Ureter (tissue), 1 donor: ENCODE data around the gene SYT8. TPM values are rescaled to one million over a fixed set of nuclear protein-coding genes. Genes with fewer than 3 reads are reported as not detected.

ENCODE experiments used
- DNase-seq: peaks from one replicate; pipeline ENCODE4 v3.0.0-alpha.2; 2020; ENCODE audit warnings: low spot score
- total RNA-seq: library from RNA; stranded (reverse); gene quantifications from one replicate; pipeline ENCODE4 v1.2.4, GENCODE V29; 2023
- donor health status: DM: yes; HTN: yes; CAD: no.

Gene SYT8
- total RNA-seq, 1 donor from 2014 or later, result 159 TPM

- DNase-seq, result no peak
Observed at GRCh38 chr11:1844221-1845094, 9.7 kb downstream of the SYT8 start.

GRCh38 chr11:1845095-1845429, 10.3 kb downstream of the SYT8 start:
- DNase-seq, result no peak

DNA sequence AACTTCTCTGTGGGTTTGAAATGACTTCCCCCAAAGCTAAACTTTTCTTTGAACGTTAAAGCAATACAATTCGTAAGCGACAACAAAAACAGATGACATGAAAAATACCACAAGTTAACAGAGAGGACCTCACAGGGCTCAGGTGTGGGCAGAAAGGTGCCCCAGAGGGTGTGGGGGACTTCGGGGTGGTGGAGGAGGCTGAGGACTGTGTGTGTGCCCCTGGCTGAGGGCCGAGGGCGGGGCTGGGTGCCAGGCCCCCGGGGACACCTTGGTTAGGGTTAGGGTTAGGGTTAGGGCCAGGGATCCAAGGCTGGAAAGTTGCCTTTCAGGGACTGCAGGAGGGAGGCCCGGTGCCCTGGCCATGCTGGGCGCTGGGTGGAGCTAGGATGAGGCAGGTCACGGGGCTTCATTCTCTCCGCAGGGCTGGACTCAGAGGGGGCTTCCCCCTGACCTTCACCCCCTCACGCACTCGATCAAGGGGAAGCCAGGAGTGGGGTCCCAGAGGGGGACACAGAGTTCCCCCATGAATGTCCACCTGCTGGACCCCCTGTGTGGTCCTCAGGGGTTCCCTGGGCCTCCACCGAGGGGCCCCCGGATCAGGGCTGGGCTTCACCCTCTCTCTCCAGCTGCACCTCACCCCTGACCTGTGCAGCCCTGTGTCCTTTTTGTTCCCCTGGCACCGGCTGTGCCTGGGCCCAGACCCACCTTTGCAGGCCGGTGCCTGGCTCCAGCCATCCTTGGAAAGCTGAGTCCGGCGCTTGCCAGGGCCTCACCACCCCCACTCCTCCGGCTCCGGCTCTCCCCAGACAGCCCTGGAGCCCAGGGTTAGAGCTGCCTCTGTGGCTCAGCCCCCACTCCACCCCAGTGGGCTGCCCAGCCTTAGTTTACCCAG, 11.0 kb downstream of the SYT8 start:
- DNase-seq, result no peak

DNA sequence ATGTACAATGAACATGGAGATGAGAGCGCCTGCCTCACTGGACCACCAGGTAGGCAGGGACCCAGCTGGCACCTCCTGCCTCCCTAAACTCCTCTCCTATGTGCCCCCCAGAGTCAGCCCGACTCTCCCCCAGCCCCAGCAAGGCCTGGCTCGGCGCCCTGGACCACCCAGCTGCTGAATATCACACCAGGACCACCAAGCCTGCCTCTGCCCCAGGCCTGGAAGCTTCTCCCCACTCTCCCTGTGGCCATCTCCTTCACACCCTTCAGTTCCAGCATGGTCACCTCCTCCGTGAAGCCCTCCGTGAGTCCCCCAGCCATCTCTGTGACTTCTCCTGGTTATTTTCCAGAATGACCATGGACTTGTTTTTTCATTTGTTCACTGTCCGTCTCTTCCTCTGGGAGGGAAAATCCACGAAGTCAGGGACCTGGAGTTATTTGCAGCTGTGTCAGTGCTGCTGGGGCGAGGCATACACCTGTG, 11.7 kb downstream of the SYT8 start:
- DNase-seq, result no peak

DNA sequence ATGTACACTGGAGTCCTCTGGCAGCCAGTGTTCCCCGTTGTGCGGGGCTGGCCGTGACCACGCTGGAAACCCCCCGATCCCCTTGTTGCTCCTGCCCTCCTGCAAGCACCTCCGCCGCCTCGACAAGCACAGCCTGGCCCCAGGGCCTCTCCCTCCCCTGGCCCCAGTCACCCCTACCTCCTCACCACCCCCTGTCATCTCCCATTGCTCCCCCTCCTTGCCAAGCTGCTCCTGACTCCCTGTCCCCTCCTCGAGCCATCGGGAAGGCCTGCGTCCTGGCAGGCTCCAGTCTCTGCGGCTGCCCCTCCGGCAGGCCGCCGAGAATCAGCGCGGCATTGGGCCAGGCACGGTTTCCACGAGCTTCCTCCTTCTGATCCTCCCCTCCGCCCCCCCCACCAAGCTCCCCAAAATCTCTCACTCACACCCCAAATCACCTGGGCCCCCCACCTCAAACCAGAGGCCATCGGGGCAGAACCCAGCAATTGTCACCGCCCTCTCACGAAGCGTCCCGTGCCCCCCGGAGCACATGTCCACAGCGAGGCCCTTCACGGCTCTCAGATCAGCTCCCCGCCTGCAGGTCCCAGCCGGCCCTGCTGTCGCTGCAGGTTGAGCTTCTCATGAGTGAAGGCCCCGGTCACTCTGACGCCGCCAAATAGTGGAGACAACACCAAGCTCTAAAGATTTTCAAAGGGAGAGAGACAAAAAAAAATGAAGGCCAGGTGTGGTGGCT, 12.4 kb downstream of the SYT8 start:
- no peak for DNase-seq

DNA sequence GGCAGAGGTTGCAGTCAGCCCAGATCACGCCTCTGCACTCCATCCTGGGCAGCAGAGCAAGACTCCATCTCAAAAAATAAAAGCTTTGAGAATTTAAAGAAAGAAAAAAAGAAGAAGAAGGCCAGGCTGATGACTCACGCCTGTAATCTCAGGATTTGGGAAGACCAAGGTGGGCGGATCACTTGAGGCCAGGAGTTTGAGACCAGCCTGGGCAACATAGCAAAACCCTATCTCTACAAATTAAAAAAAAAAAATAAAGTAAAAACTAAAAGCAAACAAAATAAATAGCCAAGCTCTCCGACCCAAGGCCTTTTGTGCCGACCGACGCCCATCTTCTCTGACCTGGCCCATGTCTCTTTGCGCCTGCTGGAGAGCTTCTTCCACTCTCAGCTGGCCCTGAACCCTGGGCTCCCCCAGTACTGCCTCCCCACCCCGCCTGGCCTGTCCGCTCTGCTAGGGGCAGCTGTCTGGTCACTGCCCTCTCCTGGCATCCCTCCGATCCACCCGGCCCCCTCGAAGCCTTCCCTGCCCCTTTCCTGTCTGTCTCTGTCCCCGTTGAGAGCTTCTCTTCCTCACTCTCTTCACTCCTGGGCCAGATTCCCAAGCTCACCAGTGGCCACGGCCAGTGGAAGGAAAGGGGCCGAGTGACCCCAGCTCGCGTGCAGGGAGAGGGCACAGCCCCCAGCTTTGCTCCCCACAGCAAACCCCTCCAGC, 13.3 kb downstream of the SYT8 start:
- no peak for DNase-seq

DNA sequence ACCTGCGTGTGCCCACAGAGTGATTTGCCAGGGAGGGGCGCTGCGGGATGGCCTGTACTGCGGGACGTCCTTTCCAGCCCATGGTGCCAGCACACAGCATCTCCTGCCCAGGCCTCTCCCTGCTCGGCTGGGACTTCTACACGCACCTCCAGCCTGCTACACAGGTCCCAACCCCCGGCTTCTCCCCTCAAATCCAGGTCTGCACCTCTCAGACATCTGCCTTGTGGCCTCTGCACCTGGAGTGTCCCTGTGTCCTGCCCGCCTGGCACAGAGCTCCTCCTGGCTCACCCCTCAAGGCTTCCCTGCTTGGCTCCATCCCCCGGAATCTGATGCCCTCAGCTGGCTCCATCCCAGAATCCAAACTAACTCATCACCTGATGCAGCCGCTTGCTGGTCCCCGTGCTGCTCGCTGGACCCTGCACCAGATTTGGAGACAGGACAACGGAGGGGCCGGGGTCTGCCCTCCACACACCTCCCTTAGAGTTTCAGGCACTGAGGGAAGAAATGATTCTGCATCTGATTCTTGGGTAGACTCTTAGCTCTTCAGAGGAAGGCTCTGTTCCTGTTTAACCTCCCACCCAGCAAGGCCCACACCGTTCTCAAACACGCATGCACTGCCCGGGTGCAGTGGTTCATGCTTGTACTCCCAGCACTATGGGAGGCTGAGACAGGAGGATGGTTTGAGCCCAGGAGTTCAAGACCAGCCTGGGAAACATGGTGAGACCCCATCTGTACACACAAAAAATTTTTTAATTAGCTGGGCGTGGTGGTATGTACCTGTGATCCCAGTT, 14.0 kb downstream of the SYT8 start:
- no peak for DNase-seq

DNA sequence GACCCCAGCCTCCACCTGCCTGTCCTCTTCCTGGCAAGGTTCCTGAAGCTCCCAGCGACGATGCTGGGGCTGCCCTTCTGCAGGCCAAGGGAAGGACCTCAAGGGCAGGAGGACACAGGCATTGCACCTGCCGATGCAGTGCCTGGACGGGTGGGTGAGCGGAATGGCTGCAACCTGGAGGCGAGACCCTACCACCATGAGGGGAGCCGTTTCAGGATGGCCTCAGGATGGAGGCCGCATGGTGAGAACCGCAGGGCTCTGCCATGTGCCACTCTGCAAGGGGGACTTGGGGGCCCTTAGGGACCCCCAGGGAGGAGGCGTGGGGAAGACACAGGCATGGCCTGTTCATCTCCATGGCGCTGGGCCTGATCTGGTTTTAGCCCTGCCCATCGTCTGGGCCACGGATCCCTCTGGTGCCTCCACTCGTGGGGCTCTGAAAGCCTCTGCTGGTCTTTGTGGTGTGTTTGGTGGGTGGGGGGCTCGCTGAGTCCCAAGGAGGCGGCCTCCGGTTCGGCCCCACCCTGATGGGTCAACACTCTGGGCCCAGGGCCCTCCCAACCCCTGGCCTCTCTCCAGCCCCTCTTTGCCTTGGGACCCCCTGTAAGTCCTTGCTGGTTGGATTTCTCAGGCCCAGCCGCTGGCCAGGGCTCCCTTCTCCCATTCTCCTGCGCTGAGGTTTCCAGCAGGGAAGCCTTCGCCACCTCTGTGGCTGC, 16.8 kb downstream of the SYT8 start:
- no peak for DNase-seq

GRCh38 chr11:1852271-1852876, 17.6 kb downstream of the SYT8 start:
- DNase-seq, result no peak

- no peak for DNase-seq
Observed at GRCh38 chr11:1852877-1853276, 18.1 kb downstream of the SYT8 start, which contains the start of gene LSP1. Gene LSP1 (plus strand): TSS chr11:1853084. CDS start chr11:1853145, 61 bp downstream.

GRCh38 chr11:1853376-1854131, 18.8 kb downstream of the SYT8 start:
- no peak for DNase-seq

DNA sequence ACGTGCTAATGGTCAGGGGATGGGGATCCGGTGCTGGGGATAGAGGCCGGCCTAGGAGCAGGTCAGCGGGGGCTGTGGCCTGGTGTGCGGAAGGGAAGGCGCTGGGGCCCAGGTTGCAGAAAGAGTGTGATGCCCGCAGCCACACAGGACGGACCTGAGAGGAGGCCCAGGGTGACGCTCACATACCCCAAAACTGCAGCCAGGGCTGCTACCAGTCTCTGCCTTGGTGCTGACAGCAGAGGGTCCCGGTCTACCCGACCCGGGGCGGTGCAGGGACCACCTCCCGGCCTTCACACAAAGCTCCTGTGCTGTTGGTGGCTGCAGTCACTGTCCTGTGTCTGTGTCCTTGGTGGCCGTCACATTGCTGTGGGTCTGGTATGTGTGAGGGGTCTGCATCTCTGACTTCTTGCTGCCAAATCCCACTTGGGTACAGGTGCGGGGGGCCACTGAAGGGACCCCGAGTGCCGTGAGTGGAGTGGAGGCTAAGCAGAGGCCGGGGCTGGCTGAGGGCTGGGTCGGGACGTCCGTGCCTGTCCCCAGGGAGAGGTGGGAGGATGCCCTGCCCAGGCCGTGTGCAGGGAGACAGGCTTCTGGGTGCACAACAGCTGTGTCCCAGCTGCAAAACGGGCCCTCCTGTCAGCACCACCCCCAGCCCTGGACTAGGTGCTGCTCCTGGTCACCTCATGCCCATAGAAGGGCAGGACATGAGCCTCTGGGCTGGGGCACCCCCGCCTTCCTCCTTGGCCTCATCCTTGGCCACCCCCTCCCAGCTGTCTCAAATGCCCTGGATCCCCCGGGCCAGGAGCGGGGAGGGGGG, 19.6 kb downstream of the SYT8 start:
- no peak for DNase-seq

DNA sequence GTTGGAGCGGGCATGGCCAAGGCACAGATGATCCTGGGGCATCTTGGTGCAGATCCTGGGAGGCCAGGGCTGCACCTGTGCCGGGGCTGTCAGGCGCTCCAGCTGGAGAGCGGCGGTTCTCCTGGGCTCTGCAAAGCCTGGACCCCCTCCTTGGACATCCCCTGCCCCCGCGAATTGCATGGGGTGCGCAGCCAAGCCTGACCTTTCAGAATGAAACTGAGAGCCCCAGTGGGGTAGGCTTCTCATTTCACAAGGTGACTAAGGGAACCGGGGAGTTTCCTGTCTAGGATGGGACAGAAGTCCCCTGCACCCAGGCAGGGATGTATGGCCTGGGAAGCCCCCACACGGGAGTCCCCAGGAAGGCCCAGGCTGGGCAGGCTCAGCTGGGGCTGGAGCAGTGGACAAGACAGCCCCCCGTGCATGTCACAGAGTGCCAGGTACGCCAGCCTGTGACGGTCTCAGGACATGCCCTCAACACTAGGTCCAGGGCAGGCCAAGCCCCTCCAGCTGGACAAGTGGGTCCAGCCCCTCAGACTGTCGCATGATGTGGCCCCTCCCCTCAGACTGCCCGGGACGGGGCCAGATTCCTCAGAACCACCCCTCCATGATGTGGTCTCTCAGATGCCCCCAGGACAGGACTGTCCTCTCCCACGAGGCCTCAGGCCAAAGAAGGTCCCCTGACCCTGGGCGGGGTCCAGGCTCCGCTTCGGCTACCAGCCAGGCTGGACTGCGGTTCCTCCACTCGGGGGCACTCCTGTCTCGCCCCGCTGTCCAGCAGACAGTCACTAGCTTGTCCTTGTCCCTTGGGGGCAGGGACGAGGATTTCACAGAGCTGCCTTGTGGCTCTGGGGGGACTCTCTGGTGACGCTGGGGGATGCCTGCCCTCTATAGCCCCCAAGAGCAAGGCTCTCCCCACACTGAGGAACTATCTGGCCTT, 20.4 kb downstream of the SYT8 start:
- no peak for DNase-seq

DNA sequence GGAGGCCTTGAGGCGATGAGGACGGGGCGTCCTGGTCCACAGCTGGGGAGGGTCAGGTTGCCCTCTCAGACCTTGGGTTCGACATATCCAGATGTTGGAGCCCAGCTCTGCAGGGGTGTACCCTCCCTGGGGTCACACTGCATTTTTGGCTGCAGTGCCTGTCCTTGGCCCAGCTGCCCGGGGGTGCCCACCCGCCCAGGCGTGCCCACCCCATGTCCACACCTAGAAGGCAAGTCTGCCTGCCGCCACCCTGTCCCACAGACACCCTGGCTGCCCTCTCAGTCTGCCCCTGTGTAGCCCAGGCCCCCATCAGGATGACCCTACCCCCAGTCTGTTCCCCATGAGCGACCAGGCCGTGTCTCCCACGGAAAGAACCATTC, 21.1 kb downstream of the SYT8 start:
- no peak for DNase-seq

- DNase-seq, result no peak
Observed at GRCh38 chr11:1856306-1857005, 21.7 kb downstream of the SYT8 start.

DNA sequence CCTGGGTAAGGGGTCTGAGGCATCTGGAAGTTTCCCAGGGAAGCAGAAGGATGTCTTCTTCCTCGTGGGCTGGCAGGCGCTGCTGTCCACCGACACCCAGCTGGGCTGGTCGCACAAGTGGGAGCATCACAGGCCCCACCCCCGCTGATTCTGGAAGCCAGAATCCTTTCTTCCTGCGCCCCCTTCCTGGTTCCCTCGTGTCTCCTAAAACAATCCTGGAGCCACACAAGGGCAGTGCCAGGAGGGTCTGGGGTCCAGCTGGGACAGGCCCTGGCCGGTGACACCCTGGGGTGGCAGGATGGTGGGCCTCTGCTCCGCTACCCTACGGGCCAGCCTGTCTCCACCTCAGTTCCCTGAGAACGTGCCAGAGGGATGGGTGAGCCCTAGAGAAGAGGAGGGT, 22.3 kb downstream of the SYT8 start:
- DNase-seq, result no peak
